Right ventricle myocardium inferior (tissue), 1 donor: Measurements from ENCODE around the gene C4orf51. TPM values are rescaled to one million over a fixed set of nuclear protein-coding genes. Genes with fewer than 3 reads are reported as not detected.
A peak's percentile ranks its signal among the peaks of the same experiment; 100 is the strongest.

Experiments
- ATAC-seq: fragments of 200-7000 bp; cut with Tn5 transposase; one replicate; pipeline ENCODE4 v1.9.1; 2020; ENCODE audit warnings: mild to moderate bottlenecking, moderate library complexity
- DNase-seq: peaks from one replicate; pipeline ENCODE4 v3.0.0; 2021; ENCODE audit errors: missing footprints
- intact Hi-C: fragments of 100-400 bp; cut with DNase I; formaldehyde crosslinking; loops from one replicate; pipeline ENCODE4 v1.11.0; 2022
- total RNA-seq: library from RNA; stranded (reverse); fragmentation: NEBNext Ultra II Directional; extraction: Animal tissue kit (Norgen Biotek cat#: 25700); gene quantifications from one replicate; pipeline ENCODE4 v1.2.1, GENCODE V29; 2021
- donor health status: DM: no; HTN: yes; CAD: no; lungs with severe emphysema.

The C4orf51 gene
- total RNA-seq, 1 donor from 2014 or later: not detected

DNA sequence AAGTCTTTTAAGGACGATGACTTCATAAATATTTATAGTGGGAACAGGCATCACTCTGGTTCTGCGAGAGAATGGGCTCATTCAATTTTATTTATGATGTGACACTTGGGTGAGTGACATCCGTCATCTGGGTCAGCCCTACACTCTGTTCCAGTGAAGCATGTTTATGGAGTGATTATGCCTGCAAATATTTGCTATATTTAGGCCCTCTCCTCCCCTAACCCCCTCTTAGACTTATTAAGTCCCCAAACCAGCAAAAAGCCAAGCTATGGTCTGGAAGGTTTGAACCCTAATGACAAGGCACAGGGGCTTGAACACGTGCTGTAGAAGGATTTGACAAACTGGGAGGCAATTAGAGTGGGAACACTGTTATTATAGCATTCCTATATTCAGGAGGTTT is 55.9 kb downstream of the C4orf51 start:
- no peak for DNase-seq
- intact Hi-C loops: no loop called here
- ATAC-seq: no peak

DNA sequence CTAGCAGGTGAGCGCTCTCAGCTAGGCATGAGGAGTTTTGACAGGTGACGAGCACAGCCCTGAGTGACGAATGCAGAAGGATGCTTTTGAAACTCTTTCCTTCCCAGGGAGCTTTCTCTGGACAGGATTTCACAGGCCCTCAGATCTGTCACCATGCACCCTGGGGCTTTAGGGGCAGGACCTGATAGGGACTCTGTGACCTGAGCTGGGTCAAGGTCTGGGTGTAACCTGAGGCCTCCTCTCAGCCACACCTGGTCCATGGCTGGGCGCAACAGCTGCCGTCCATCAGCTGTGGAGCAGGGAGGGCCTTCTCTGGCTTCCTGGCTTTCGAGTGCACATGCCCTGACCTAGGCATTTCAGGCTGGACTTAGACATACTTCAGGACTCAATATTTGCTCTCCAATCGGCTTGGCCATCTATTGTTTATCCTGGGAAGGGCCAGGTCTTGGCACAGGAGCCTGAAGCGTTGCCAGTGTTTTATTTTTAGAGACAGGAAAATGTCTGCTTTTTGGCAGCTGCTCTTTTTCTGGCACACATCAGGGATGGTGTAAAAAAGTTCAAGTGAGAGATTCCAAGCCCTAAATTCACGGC is 56.4 kb downstream of the C4orf51 start:
- intact Hi-C loops: no loop called here
- ATAC-seq: peak; percentile 16
- no peak for DNase-seq

DNA sequence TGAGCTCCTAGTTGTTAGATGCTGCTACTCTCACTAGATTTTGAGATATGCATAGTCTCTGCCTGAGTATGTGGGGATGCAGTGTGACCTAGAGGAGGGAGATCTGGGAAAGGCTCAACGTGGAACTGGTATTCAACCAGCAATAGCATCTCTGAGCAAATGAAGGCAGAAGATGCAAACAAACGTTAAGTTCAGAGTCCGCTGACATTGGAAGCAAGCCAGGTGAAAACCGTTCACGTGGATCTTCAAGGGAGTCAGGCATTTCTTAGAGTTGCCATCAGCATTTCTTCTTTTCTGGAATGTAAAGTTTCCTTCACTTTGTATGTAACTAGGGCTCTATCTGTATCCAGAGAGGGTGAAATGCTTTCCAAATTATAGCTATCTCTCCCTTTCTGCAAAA is 59.9 kb downstream of the C4orf51 start:
- DNase-seq: no peak
- no peak for ATAC-seq
- intact Hi-C loops: no loop called here

DNA sequence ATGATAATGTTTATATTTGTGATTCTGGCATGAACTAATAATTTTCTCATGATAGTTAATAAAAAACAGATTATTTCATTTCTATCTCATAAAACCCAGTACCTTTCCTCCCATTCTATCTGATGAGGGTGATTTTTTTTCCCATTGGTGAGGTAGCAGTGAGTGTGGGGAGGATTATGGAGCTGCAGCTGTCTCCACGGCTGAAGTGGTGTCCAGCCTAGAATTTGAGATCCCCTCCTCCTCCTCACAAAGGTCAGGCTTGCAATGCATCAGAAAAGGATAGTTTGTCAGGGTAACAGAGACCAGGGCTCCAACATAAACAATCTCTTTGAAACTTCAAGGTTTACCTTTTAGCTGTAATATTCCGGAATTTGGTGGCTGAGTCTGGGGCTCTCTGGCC is 60.9 kb downstream of the C4orf51 start:
- intact Hi-C loops: no loop called here
- ATAC-seq (no peak), DNase-seq (no peak)

DNA sequence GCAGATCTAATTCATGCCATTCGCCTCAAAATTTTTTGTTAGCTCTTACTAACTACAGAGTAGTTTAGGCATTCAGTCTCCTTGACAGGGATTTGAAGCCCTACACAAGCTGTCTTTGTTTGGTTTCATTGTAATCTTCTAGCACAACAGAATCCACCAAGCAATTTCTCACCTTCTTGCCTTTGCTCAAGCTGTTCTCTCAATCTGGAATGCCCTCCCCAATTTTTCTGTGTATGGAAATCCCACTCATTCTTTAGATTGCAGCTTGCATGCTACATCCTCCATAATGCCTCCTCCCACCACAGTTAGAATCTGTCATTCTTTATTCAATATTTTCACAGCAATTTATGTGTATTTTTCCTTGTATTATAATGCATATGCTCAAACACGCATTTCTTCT is 63.7 kb downstream of the C4orf51 start:
- intact Hi-C loops: no loop called here

DNA sequence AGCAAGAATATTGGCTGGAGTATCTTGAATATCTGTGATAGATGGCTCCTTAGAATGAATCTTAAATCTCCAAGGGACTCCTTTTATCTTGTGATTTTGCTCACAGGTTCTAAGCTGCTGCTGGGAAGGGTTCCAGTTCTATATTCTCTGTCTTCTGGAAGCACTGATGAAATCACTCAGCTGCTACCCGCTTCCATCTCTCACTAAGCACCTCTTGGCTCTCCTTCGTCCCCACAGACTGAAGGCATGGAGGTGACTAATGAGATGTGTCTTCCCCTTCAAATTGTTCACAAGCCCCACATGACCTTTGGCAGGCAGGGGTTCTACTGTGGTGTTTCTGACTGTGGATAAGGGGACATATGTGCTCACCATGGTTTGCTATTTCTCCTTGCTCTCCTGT is 75.9 kb downstream of the C4orf51 start:
- intact Hi-C loops: no loop called here
- DNase-seq (no peak), ATAC-seq (no peak)

More for the DNA sequence above, 63.7 kb downstream of the C4orf51 start:
- DNase-seq (no peak), ATAC-seq (no peak)

DNA sequence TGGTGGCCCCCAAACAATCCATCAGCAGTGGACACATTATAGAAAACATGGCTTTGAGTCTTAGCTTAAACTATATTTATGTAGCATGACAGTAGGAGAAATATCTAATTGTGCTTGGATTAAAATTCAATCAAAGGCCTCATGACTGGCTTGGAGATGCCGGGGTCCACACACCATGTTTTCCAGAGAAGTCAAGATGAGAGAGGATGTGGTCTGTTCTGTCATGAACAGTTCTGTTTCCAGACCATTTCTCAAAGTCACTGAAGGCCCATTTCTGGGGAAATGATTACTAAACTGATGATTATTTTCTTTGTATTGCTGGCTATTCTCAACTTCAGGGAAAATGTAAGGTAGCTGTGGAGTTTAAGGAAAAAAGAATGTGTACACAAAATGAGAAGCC is 76.3 kb downstream of the C4orf51 start:
- no peak for ATAC-seq
- DNase-seq: no peak
- intact Hi-C loops: no loop called here

DNA sequence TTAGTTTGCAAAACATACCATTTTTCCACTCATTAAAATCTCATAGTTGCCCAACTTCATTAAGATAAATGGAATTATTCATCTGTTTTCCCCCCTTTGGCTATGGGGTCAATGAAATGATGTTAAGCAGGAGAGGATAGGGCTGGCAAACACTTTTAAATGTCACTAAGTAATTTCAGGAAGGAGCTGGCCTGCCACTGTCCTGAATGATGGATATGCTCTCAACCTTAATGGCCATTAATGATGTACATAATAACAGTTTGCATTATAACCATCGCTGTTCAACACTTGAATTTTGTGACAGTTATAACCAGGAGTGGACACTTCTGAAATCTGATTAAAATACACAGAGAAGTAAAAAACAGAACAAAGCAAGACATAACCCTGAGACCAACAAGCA is 77.2 kb downstream of the C4orf51 start:
- intact Hi-C loops: no loop called here
- ATAC-seq (no peak), DNase-seq (no peak)

DNA sequence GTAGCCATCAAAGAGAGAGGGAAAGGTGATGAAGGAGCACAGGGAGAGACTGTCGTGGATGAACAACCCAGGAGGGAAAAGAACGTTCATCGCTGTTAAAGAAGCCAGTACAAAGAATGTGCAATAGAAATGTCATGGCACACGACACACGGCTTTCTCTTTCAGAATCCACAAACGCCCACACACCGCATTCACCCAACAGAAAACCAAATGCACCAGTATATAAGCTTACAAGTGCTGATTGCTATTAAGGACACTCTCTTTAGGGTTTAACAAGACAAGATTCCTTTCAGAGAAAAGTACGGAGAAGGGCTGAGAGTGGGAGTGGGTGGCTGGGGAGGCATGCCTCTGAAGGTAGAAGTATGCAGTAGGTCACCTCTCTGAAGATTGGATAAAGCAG is 80.2 kb downstream of the C4orf51 start:
- no peak for ATAC-seq
- DNase-seq: no peak
- intact Hi-C loops: loop anchor here (2.0 kb wide), 1 partner anchor 15 kb away; no protein-coding TSS in a partner anchor

DNA sequence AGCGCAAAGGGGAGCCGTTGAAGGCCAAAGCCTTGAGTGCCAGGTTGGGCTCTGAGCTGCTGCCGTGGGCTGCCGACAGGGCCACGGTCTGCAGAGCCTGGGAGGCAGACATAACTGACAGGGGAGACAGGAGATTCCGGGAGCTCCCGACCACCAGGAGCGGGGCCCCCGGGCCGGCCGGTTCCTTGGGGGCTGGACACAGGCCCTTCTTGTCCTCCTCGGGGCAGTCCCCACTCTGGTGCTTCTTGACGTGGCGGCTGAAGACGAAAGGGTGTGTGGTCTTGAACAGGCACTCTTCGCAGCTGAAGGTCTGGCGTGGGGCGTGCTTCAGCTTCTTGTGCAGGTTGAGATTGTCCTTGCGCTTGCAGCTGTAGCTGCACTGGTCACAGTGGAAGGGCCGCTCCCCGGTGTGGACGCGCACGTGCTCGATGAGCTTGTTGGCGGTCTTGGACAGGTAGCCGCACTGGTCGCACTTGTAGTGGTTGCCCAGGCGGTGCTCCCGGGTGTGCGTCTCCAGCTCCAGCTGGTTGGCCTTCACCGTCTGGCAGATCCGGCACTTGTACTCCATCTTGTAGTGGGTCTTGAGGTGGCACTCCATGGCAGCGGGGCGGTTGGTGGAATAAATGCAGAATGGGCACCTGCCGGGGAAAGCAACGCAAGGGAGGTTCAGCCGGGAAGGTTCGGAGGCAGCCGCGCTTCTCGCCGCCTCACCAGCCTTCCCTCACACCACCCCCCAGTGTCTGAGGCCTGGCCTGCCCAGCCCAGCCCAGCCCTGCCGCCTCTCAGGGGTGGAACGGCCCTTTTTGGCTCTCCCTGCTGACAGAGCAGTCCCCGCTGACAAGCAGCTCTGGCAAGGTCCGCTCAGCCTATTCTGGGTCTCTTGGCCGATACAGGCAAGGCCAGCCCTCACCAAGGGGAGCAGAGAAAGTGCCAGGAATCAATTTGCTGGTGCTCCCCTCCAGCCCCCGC is 81.3 kb downstream of the C4orf51 start:
- peak; percentile 76 for DNase-seq
- intact Hi-C loops: loop anchor here (2.0 kb wide), 1 partner anchor 14 kb away; no protein-coding TSS in a partner anchor
- peak; percentile 97 for ATAC-seq

DNA sequence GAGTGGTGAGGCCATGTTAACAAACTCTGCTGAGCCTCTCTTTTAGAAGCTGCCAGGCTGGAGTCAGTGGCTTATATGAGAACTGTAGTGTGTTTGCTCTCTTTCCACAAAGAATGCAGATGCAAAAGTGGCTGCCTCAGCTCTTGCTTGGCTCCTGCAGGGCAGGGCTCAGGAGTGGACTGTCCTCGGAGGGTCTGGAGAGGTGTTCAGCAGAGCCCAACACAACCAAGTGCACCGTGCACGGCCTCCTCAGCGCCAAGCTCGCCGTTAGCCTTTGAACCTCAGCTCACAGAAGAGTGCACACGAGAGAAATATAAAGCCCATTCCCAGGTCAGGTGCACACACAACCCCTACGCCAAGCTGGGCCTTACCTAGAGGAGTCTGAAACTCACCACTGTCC is 82.8 kb downstream of the C4orf51 start:
- DNase-seq: no peak
- ATAC-seq: no peak
- intact Hi-C loops: no loop called here

DNA sequence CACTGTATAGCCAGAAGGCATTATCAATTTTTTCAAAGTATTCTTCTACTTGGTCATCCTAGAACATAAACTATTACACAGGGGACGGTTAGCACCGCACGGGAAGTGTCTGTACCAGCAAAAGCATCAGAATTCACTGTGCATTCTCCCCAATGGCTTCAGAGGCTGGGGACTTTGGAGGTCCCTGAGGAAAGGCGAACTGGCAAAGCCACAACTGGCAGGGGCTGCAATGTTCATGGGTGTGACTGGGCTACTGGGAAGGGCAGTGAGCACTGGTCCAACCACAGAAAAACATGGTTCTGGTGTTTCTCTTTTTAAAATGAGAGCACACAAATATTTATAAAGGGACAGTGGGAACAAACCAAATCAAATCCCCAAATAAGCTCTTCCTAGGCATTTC is 83.5 kb downstream of the C4orf51 start:
- DNase-seq (no peak), ATAC-seq (no peak)
- intact Hi-C loops: no loop called here

DNA sequence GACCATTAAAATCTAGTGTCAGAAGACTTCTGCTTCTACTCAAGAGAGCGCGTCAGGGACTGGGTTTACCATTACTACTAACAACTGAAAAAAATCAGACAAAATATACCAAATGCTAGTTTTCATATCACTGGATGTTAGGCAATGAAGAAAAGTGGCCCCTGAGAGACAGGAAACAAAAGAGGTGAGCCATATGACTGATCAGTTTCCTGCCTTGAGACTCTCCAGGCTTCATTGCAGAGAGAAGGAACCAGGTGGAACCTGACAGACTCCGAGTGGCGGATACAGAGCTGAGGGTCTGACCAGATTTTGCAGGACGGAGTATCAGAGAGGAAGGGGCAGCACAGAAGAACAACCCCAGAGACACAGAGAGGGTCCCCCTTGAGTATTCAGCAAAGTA is 86.3 kb downstream of the C4orf51 start:
- ATAC-seq (no peak), DNase-seq (no peak)
- intact Hi-C loops: no loop called here

DNA sequence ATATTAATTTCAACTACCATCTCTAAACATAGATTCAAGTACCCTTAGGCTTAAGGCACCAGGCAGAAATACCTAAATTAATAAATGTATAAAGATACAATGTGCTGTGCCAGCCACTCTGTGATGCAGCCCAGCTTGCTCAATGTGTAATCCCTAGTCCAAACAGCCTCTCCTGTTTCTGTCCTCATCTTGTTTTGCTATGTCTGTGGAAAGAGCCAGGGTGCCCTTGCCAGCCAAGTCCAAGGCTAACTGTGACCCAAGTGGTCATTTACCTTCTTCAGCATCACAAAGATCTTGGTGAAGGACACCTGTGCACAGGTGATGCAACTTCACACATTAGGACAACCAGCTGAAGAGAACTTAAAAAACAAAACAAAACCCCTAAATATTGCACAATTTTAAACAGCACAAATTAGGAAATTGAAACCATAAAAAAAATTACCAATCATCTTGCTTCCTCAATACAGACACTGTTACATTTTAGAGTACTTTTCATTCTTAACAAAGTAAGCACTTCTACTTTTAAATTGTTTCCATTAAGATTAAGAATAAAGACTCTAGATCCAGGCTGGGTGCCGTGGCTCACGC is 89.6 kb downstream of the C4orf51 start:
- intact Hi-C loops: no loop called here
- ATAC-seq: no peak

DNA sequence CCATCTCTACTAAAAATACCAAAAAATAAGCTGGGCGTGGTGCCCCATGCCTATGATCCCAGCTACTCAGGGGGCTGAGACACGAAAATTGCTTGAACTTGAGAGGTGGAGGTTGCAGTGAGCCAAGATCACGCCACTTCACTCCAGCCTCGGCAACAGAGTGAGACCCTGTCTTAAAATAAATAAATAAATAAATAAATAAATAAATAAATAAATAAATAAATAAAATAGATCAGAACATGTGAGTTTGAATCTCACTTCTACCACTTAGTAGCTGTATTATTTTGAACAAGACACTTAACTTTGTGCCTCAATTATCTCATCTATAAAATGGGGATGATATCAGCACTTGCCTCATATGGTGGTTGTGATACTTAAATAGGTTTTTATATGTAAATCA is 90.2 kb downstream of the C4orf51 start:
- no peak for ATAC-seq
- DNase-seq: no peak
- intact Hi-C loops: no loop called here

More for the DNA sequence above, 89.6 kb downstream of the C4orf51 start:
- no peak for DNase-seq

DNA sequence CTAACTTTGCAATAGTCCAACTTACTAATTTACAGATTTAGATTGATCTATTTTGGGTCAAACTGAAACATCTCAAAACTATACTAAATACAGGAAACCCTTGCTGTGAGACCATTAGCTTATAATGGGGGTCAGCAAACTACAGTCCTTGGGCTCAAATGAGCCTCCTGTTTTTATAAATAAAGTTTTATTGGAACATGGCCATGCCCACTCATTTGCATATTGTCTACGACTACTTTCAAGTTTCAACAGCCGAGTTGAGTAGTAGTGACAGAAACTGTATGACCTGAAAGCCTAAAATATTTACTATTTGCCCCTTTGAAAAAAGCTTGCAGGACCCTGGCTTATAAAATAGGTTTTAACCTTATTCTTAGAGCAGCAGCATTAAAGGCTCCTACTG is 92.4 kb downstream of the C4orf51 start:
- DNase-seq: no peak
- intact Hi-C loops: no loop called here
- ATAC-seq: no peak

DNA sequence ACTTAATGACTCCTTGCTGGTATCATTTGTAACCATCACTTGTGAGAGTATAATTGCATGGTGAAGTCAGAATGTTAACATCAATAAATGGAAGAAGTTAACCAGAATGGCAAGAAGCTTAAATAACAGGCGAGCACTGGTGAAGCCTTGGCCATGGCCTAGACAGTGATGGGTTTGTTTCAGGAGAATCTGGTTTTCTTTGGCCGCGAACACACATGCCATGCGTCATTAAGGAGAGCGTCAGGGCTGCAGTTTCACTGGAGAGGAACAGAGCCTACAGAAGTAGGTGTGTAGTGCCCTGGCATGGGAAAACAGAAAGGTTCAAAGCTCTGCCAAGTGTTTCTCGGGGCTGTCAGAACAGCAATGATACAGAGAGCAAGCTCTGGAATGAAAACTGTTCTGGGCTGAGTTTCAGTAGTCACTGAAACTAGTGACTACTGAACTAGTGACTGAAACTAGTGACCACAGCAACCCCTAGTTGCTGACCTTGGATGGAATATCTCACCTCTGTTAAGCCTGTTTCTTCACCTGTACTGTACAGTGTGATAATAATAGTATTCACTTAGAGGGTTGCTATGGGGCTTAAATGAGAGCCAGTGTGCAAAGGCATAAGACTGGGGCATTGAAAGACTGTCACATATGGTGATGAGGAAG is 93.8 kb downstream of the C4orf51 start:
- DNase-seq (no peak), ATAC-seq (peak; percentile 91)
- intact Hi-C loops: loop anchor here (2.0 kb wide), 1 partner anchor 13 kb away; no protein-coding TSS in a partner anchor

DNA sequence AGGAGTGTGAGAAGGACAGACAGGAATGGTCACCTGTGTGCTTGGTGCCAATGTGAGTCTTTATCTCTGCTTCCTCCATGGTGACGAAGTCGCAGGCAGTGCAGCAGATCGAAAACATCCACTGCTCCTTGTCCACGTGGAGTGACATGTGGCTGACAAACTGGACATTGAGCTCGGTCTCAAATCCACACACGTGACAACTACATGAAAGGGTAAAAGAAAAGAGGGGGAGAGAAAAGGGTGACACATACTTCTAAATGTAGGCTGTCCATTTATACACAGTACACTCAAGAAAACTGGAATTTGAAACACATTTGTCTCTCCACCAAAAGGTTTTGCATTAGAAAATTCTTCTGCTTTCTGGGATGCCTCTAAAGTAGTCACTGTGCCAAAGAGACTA is 94.5 kb downstream of the C4orf51 start:
- DNase-seq (no peak), ATAC-seq (no peak)
- intact Hi-C loops: loop anchor here (2.0 kb wide), 1 partner anchor 14 kb away; no protein-coding TSS in a partner anchor

DNA sequence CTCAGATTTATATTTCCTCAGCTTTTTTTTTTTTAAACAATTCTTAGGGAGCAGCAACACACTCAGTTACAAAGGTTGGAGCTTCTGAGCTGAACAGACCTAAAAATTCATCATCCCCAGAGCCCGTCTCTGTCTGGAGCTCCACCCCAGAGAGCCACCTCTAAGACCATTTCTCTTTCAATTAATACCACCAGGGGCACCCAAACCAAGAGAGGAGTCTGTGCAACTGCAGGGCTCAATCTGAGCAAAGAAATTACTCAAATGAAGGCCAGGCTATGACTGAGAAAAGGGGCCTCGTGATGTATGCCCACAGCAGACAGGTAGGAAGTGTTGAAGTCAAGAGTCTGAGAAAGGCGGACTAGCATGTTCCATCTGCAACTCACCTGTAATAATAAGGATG is 95.5 kb downstream of the C4orf51 start:
- DNase-seq (no peak), ATAC-seq (no peak)
- intact Hi-C loops: loop anchor here (2.0 kb wide), 1 partner anchor 15 kb away; no protein-coding TSS in a partner anchor
